K562 (cell line): ENCODE measurements around the gene PSME4.

Experiments
- HDAC2 ChIP-seq: fragments of 450-650 bp; IDR thresholded peaks from 2 replicates; pipeline ENCODE4 v1.6.1; 2016; ENCODE audit warnings: mild to moderate bottlenecking
- MYNN ChIP-seq, 2 experiments: sonication (generic); formaldehyde crosslinking in 1 of 2; IDR thresholded peaks; 2 replicates each; pipeline versions ENCODE4 v1.5.0 to v1.6.1; 2016 to 2020; ENCODE audit warnings: antibody characterized with exemption in 1 of 2, missing genetic modification reagents in 1 of 2
- NR2C1 ChIP-seq, 2 experiments: fragments of 450-650 bp; IDR thresholded peaks; 2 replicates each; pipeline ENCODE4 v1.6.1; 2017; ENCODE audit warnings: mild to moderate bottlenecking in 2 of 2, antibody characterized with exemption in 1 of 2, inconsistent platforms in 1 of 2, missing compliant biosample characterization in 1 of 2, missing genetic modification characterization in 1 of 2
- SAP30 ChIP-seq: fragments of 200-600 bp; sonication (generic); IDR thresholded peaks from 2 replicates; pipeline ENCODE4 v1.6.1; 2012; ENCODE audit warnings: borderline replicate concordance, low read depth, mild to moderate bottlenecking, moderate library complexity, low read length, control low read depth, inconsistent platforms; ENCODE audit not compliant: insufficient read depth, poor library complexity, severe bottlenecking
- SFPQ ChIP-seq: fragments of 200-400 bp; formaldehyde crosslinking; IDR thresholded peaks from 2 replicates; pipeline ENCODE4 v1.6.1; 2017; ENCODE audit warnings: mild to moderate bottlenecking, low read depth, low read length, moderate library complexity
- USF2 ChIP-seq: sonication (generic); formaldehyde crosslinking; IDR thresholded peaks from 2 replicates; pipeline ENCODE4 v1.5.0; 2020; ENCODE audit warnings: missing genetic modification reagents

- TF ChIP-seq USF2 (CRISPR knock-in tag) (no peak), MYNN (IDR thresholded peaks at IDR 0.05) (no peak), MYNN (CRISPR knock-in tag; IDR thresholded peaks at IDR 0.05) (no peak), NR2C1 (IDR thresholded peaks at IDR 0.05) (no peak), NR2C1 (tag; IDR thresholded peaks at IDR 0.05) (no peak), SFPQ (no peak), SAP30 (no peak), HDAC2 (no peak)
These were observed 114.5 kb downstream of the PSME4 start for GRCh38 chr2:53856272-53856671.
